GOT3 (cell line): ENCODE results near the gene TRPV2.

Experiments
- DNase-seq: peaks from one replicate; lab custom pipeline; 2025; ENCODE audit warnings: mixed read lengths; lab: John Stamatoyannopoulos, UW

TRPV2 gene

GRCh38 chr17:16407911-16408588 lies 7.3 kb upstream of the TRPV2 start:
- no peak for DNase-seq

GRCh38 chr17:16417399-16417798 lies 2.0 kb downstream of the TRPV2 start:
- no peak for DNase-seq

- DNase-seq: no peak
These were observed 2.7 kb downstream of the TRPV2 start for GRCh38 chr17:16417896-16418684.

GRCh38 chr17:16418685-16419068 lies 3.3 kb downstream of the TRPV2 start:
- no peak for DNase-seq

- no peak for DNase-seq
These were observed 3.9 kb downstream of the TRPV2 start for GRCh38 chr17:16419074-16419928.

GRCh38 chr17:16419929-16420271 lies 4.5 kb downstream of the TRPV2 start:
- DNase-seq: peak; percentile 18

- no peak for DNase-seq
These were observed 7.0 kb downstream of the TRPV2 start for GRCh38 chr17:16422416-16422815.

- no peak for DNase-seq
These were observed 8.0 kb downstream of the TRPV2 start for GRCh38 chr17:16423226-16423872.

GRCh38 chr17:16425202-16425601 lies 9.8 kb downstream of the TRPV2 start:
- DNase-seq: no peak

GRCh38 chr17:16425698-16426659 lies 10.6 kb downstream of the TRPV2 start:
- no peak for DNase-seq

GRCh38 chr17:16427020-16427419 lies 11.6 kb downstream of the TRPV2 start:
- no peak for DNase-seq

- DNase-seq: no peak
These were observed 12.9 kb downstream of the TRPV2 start for GRCh38 chr17:16428098-16428882.

- no peak for DNase-seq
These were observed 13.7 kb downstream of the TRPV2 start for GRCh38 chr17:16429083-16429482.

GRCh38 chr17:16430650-16431049 lies 15.3 kb downstream of the TRPV2 start:
- DNase-seq: no peak

GRCh38 chr17:16432017-16432416 lies 16.6 kb downstream of the TRPV2 start:
- DNase-seq: no peak

GRCh38 chr17:16433514-16433913 lies 18.1 kb downstream of the TRPV2 start:
- DNase-seq: no peak

- DNase-seq: no peak
These were observed 19.3 kb downstream of the TRPV2 start for GRCh38 chr17:16434662-16435061.

GRCh38 chr17:16435925-16436886 lies 20.8 kb downstream of the TRPV2 start:
- no peak for DNase-seq

GRCh38 chr17:16437083-16437482 lies 21.7 kb downstream of the TRPV2 start:
- no peak for DNase-seq
